Endothelial cell of umbilical vein (primary cell): ENCODE results near the gene RUNX2. TPM values are rescaled to one million over a fixed set of nuclear protein-coding genes. Genes with fewer than 3 reads are reported as not detected.

Experiments used
- BruUV-seq: library from RNA; stranded (reverse); fragments of 400-500 nt; replicated peaks from 2 replicates; lab custom pipeline; 2021; lab: Mats Ljungman, UMichigan
- CTCF ChIA-PET: fragments of 300-600, 350-600 bp; sonication (Branson Sonifier 250); formaldehyde crosslinking; loops from one replicate; lab custom pipeline; 2021; ENCODE audit warnings: antibody characterized with exemption, inconsistent platforms; lab: Charles Lee
- POLR2A ChIA-PET: fragments of 300-600, 350-600 bp; sonication (Branson Sonifier 250); formaldehyde crosslinking; loops from one replicate; lab custom pipeline; 2021; ENCODE audit warnings: antibody characterized with exemption, inconsistent platforms; lab: Charles Lee
- DNase-seq: peaks from one replicate; pipeline ENCODE4 v3.0.0-alpha.2; 2011; ENCODE audit warnings: low read depth, low spot score
- FAIRE-seq: peaks from 2 replicates; lab custom pipeline; 2011; peaks lifted over from hg19 to GRCh38; lab: Jason Lieb, UNC
- H2AFZ ChIP-seq: 2 replicates; pipeline ENCODE4 v1.6.0; 2012; ENCODE audit warnings: low read depth, low read length, control low read depth, inconsistent platforms
- H3K27ac ChIP-seq: 2 replicates; pipeline ENCODE4 v1.5.1; 2011; ENCODE audit warnings: low read depth, mild to moderate bottlenecking, control low read depth, low read length, moderate library complexity; ENCODE audit not compliant: insufficient read depth
- H3K27me3 ChIP-seq, 2 experiments: 2 replicates each; pipeline versions ENCODE4 v1.6.0 to v1.6.1; 2011; ENCODE audit warnings: low read length in 2 of 2, mixed read lengths in 1 of 2; ENCODE audit not compliant: control insufficient read depth in 2 of 2, insufficient read depth in 2 of 2
- H3K36me3 ChIP-seq, 2 experiments: 2 replicates in 1 of 2; 3 replicates in 1 of 2; pipeline ENCODE4 v1.5.1; 2011; ENCODE audit warnings: low read length in 2 of 2, mild to moderate bottlenecking in 1 of 2, moderate library complexity in 1 of 2; ENCODE audit not compliant: control insufficient read depth in 2 of 2, insufficient read depth in 2 of 2; ENCODE audit errors: extremely low read depth in 1 of 2
- H3K4me1 ChIP-seq: 3 replicates; pipeline ENCODE4 v1.5.1; 2011; ENCODE audit warnings: mild to moderate bottlenecking, low read length; ENCODE audit not compliant: control insufficient read depth, insufficient read depth; ENCODE audit errors: extremely low read depth
- H3K4me2 ChIP-seq: 2 replicates; pipeline ENCODE4 v1.6.1; 2011; ENCODE audit warnings: low read length, control low read depth, mixed read lengths; ENCODE audit not compliant: insufficient read depth
- H3K4me3 ChIP-seq, 3 experiments: fragments of 200-600 bp in 1 of 3; sonication (generic), shearing (Covaris generic) in 1 of 3; replicated peaks in 1 of 3; 2 replicates each; pipeline ENCODE4 v1.5.1; 2011 to 2016; ENCODE audit warnings: control low read depth in 3 of 3, low read length in 3 of 3, mild to moderate bottlenecking in 2 of 3, inconsistent platforms in 1 of 3, low read depth in 1 of 3, moderate library complexity in 1 of 3; ENCODE audit not compliant: insufficient read depth in 1 of 3
- H3K79me2 ChIP-seq: 2 replicates; pipeline ENCODE4 v1.6.0; 2012; ENCODE audit warnings: low read length, inconsistent platforms; ENCODE audit not compliant: control insufficient read depth, insufficient read depth
- H3K9ac ChIP-seq: replicated peaks from 2 replicates; pipeline ENCODE3; 2011; ENCODE audit warnings: low read length, control low read depth; ENCODE audit not compliant: insufficient read depth; ENCODE audit errors: extremely low read depth
- H3K9me1 ChIP-seq: replicated peaks from 3 replicates; pipeline ENCODE4 v1.6.0; 2011; ENCODE audit warnings: mild to moderate bottlenecking, low read length; ENCODE audit not compliant: control insufficient read depth, insufficient read depth; ENCODE audit errors: extremely low read depth
- H3K9me3 ChIP-seq: replicated peaks from 2 replicates; pipeline ENCODE4 v1.5.1; 2012; ENCODE audit warnings: low read length, inconsistent platforms; ENCODE audit not compliant: control insufficient read depth, insufficient read depth
- H4K20me1 ChIP-seq: replicated peaks from 2 replicates; pipeline ENCODE3; 2011; ENCODE audit warnings: mild to moderate bottlenecking, low read length; ENCODE audit not compliant: control insufficient read depth, insufficient read depth; ENCODE audit errors: extremely low read depth
- CTCF ChIP-seq, 2 donors: IDR thresholded peaks; 1 replicate in 1 of 2; 2 replicates in 1 of 2; pipeline ENCODE4 v1.5.1; 2011; ENCODE audit warnings: low read length in 2 of 2, mild to moderate bottlenecking in 2 of 2, moderate library complexity in 2 of 2, control low read depth in 1 of 2, inconsistent platforms in 1 of 2, low read depth in 1 of 2; ENCODE audit not compliant: insufficient read depth in 1 of 2; ENCODE audit errors: extremely low read depth in 1 of 2
- EZH2 ChIP-seq: IDR thresholded peaks from 2 replicates; pipeline ENCODE4 v1.6.1; 2012; ENCODE audit warnings: borderline replicate concordance, low read depth, mild to moderate bottlenecking, moderate library complexity, low read length, inconsistent platforms; ENCODE audit not compliant: severe bottlenecking
- FOS ChIP-seq: IDR thresholded peaks from 2 replicates; pipeline ENCODE4 v1.6.1; 2011; ENCODE audit warnings: mild to moderate bottlenecking, low read length, moderate library complexity, borderline replicate concordance; ENCODE audit not compliant: insufficient read depth
- GATA2 ChIP-seq: IDR thresholded peaks from 2 replicates; pipeline ENCODE4 v1.7.0; 2011; ENCODE audit warnings: low read depth, mild to moderate bottlenecking, moderate library complexity, mixed read lengths, low read length; ENCODE audit not compliant: insufficient read length, insufficient read depth
- JUN ChIP-seq: IDR thresholded peaks from 2 replicates; pipeline ENCODE4 v1.6.1; 2011; ENCODE audit warnings: borderline replicate concordance, low read depth; ENCODE audit not compliant: insufficient read length, insufficient read depth
- MAX ChIP-seq: IDR thresholded peaks from 2 replicates; pipeline ENCODE4 v1.6.1; 2011; ENCODE audit not compliant: insufficient read depth, insufficient read length
- MYC ChIP-seq: IDR thresholded peaks from one replicate; pipeline ENCODE4 v1.6.1; 2011; ENCODE audit warnings: mild to moderate bottlenecking, low read depth, low read length
- POLR2A ChIP-seq: IDR thresholded peaks from 2 replicates; pipeline ENCODE4 v1.6.1; 2012; ENCODE audit warnings: low read depth, mild to moderate bottlenecking, control low read depth, low read length
- POLR2AphosphoS5 ChIP-seq: IDR thresholded peaks from 2 replicates; pipeline ENCODE4 v1.6.1; 2012; ENCODE audit warnings: low read depth, mild to moderate bottlenecking, control low read depth, low read length, moderate library complexity; ENCODE audit not compliant: insufficient read depth
- dilution Hi-C: fragments of 300-500 bp; cut with MboI; formaldehyde crosslinking; loops from one replicate; pipeline ENCODE4 v1.15.0; 2019; ENCODE audit warnings: low sequenced_read_pairs; ENCODE audit not compliant: extremely low pct_ligation_motif_present
- intact Hi-C: fragments of 100-400 bp; cut with micrococcal nuclease; formaldehyde crosslinking; loops from one replicate; pipeline ENCODE4 v1.10.0; 2022
- polyA plus RNA-seq, 4 experiments: library from polyadenylated mRNA; depleted of rRNA in 3 of 4; stranded (reverse) in 3 of 4; unstranded in 1 of 4; fragments of >200 nt; gene quantifications; 2 replicates each; pipeline versions ENCODE4 v1.2.1 to v1.2.3, GENCODE V29; 2011 to 2012; ENCODE audit warnings: missing spikeins in 1 of 4
- total RNA-seq: library from RNA; stranded (reverse); gene quantifications from 2 replicates; pipeline ENCODE4 v1.2.3, GENCODE V29; 2021

RUNX2 gene
- total and polyA plus RNA-seq, 2 donors (not counting 3 experiments of a cell fraction or from before 2014, with no cell fraction given): 0.06 TPM; not detected in 1

- BruUV-seq: no TSS peak
- CTCF ChIA-PET: interaction anchor here (0.7 kb wide), 1 partner anchor 291 kb away, joined by 4 read pairs; no protein-coding TSS in a partner anchor
- intact Hi-C loops: loop anchor here (2.0 to 5.0 kb wide), 3 partner anchors 78 to 227 kb away; no protein-coding TSS in a partner anchor
Observed at GRCh38 chr6:45423824-45424450, 95.8 kb downstream of the RUNX2 start.

More at GRCh38 chr6:45423824-45424450, 95.8 kb downstream of the RUNX2 start:
- no peak for TF ChIP-seq GATA2
- TF ChIP-seq POLR2A: no peak
- no peak for TF ChIP-seq POLR2AphosphoS5
- TF ChIP-seq JUN: no peak
- TF ChIP-seq FOS: no peak
- no peak for TF ChIP-seq CTCF (IDR thresholded peaks at IDR 0.05; ENCODE audit: extremely low read depth in 1 of 2, insufficient read depth in 1 of 2, low read depth in 1 of 2, low read length in 2 of 2)
- TF ChIP-seq MYC: no peak
- no peak for TF ChIP-seq EZH2
- TF ChIP-seq MAX: no peak
- Histone ChIP-seq H4K20me1 (no peaks in the 10 kb centered on the region), H3K27ac (no peak overlapping the region), H3K36me3 (no peaks in the 10 kb centered on the region), H3K4me3 (no peak overlapping the region), H3K79me2 (no peaks in the 10 kb centered on the region), H2AFZ (no peak overlapping the region), H3K9me1 (no peaks in the 10 kb centered on the region), H3K4me1 (peaks cover 17% of the 10 kb centered on the region), H3K9me3 (no peaks in the 10 kb centered on the region), H3K9ac (no peak overlapping the region), H3K4me2 (no peak overlapping the region), H3K27me3 (peaks cover 52 to 85% of the 10 kb centered on the region in 2 experiments)
- FAIRE-seq: no peak
- dilution Hi-C loops: no loop called here
- POLR2A ChIA-PET: interaction anchor here (0.6 kb wide), 1 partner anchor 259 kb away, joined by 3 read pairs; no protein-coding TSS in a partner anchor
- no peak for DNase-seq
